B cell (primary cell): ENCODE data around the gene CATSPER1.

Experiments used
- EZH2 ChIP-seq: IDR thresholded peaks from 2 replicates; pipeline ENCODE4 v1.6.1; 2012; ENCODE audit warnings: borderline replicate concordance, low read depth, mild to moderate bottlenecking, moderate library complexity, low read length; ENCODE audit not compliant: insufficient read depth, poor library complexity, severe bottlenecking
- TF ChIP-seq, protein P1 (sequence below): fragments of 200-600 bp; IDR thresholded peaks from one replicate; pipeline ENCODE4 v1.8.0; 2022; ENCODE audit warnings: antibody characterized with exemption, mild to moderate bottlenecking

- TF ChIP-seq, protein P1, sequence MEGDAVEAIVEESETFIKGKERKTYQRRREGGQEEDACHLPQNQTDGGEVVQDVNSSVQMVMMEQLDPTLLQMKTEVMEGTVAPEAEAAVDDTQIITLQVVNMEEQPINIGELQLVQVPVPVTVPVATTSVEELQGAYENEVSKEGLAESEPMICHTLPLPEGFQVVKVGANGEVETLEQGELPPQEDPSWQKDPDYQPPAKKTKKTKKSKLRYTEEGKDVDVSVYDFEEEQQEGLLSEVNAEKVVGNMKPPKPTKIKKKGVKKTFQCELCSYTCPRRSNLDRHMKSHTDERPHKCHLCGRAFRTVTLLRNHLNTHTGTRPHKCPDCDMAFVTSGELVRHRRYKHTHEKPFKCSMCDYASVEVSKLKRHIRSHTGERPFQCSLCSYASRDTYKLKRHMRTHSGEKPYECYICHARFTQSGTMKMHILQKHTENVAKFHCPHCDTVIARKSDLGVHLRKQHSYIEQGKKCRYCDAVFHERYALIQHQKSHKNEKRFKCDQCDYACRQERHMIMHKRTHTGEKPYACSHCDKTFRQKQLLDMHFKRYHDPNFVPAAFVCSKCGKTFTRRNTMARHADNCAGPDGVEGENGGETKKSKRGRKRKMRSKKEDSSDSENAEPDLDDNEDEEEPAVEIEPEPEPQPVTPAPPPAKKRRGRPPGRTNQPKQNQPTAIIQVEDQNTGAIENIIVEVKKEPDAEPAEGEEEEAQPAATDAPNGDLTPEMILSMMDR: no peak
- no peak for TF ChIP-seq EZH2
These were observed 22.5 kb upstream of the CATSPER1 start, which contains the start of gene GAL3ST3 for GRCh38 chr11:66048547-66049323.
